Prostate gland (tissue), 2 donors: Measurements from ENCODE around the gene SLAMF6.

Experiments used
- POLR2A ChIP-seq: fragments of 450-650 bp; IDR thresholded peaks from one replicate; pipeline ENCODE4 v1.6.1; 2016; ENCODE audit warnings: antibody characterized with exemption, mild to moderate bottlenecking
- TF ChIP-seq, protein P1 (sequence below), 4 experiments: fragments of 200-600 bp in 2 of 4; fragments of 450-650 bp in 2 of 4; sonication (generic) in 2 of 4; IDR thresholded peaks; 1 replicate in 3 of 4; 2 replicates in 1 of 4; pipeline ENCODE4 v1.5.1; 2016 to 2019; ENCODE audit warnings: antibody characterized with exemption in 4 of 4, mild to moderate bottlenecking in 2 of 4, moderate library complexity in 2 of 4

DNA sequence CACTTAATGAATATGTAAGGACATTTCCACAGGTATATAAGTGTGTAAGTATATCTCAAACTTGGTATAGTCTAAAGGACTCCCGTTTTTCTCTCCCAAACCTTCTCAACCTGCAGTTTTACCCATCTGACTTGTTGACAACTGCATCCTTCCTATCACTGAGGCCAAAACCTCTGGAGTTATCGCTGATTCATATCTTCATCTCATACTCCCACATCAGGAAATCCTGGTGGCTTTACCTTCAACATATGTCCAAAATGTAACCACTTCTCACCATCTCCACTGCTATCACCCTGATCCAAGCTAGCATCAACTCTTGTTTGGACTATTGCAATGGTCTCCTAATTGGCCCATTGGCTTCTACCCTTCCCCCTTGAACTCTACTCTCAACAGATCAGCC is 30.4 kb downstream of the SLAMF6 start:
- TF ChIP-seq, protein P1, sequence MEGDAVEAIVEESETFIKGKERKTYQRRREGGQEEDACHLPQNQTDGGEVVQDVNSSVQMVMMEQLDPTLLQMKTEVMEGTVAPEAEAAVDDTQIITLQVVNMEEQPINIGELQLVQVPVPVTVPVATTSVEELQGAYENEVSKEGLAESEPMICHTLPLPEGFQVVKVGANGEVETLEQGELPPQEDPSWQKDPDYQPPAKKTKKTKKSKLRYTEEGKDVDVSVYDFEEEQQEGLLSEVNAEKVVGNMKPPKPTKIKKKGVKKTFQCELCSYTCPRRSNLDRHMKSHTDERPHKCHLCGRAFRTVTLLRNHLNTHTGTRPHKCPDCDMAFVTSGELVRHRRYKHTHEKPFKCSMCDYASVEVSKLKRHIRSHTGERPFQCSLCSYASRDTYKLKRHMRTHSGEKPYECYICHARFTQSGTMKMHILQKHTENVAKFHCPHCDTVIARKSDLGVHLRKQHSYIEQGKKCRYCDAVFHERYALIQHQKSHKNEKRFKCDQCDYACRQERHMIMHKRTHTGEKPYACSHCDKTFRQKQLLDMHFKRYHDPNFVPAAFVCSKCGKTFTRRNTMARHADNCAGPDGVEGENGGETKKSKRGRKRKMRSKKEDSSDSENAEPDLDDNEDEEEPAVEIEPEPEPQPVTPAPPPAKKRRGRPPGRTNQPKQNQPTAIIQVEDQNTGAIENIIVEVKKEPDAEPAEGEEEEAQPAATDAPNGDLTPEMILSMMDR (IDR thresholded peaks at IDR 0.05), result no peak
- no peak for TF ChIP-seq POLR2A
